Inflammatory macrophage (primary cell): ENCODE results near the gene EVL.
A peak's percentile ranks its signal among the peaks of the same experiment; 100 is the strongest.
"Not testable (repeated sequence)": the region's sequence is repeated elsewhere in the genome, so short reads cannot be mapped to it uniquely, and the experiment has no call there.

ENCODE experiments used
- DNase-seq, 2 donors: peaks; one replicate each; pipeline ENCODE4 v3.0.0-alpha.2; 2020 to 2022

Gene EVL

DNA sequence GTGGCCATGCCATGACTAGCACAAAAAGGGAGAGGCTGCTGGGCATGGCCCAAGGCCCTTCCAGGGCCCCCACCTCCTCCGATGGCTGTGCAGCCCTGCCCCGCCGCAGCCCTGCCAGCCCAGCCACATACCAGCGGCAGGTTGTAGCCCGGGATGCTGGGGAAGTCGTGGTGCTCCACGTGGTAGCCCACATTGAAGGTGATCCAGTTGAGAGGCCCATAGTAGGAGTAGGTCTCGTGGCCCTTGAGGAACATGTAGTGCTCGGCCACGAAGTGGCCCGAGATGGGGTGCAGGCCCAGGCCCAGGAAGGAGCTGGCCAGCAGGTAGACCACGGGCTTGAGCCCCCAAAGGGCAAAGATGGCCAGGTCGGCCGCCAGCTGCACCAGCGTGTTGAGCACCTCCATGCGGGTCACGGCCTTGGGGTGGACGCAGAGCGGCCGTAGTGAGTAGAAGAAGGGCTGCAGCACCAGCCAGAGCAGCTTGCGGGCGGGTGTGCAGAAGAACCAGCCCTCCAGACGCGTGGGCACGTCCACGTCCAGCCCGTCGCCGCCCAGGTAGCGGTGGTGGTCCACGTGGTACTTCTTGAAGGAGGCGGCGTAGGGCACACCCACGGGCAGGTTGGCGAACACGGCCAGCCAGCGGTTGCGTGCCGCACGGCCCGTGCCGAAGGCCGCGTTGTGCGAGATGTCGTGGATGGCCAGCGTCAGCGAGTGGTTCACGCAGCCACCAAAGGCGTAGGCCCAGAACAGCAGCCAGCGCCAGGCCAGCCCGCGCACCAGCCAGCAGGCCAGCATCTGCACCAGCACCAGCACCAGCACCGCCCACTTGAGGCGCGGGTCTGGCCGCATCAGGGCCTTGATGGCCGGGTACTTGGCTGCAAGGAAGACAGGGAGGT, 83.9 kb downstream of the EVL start:
- no peak for DNase-seq

DNA sequence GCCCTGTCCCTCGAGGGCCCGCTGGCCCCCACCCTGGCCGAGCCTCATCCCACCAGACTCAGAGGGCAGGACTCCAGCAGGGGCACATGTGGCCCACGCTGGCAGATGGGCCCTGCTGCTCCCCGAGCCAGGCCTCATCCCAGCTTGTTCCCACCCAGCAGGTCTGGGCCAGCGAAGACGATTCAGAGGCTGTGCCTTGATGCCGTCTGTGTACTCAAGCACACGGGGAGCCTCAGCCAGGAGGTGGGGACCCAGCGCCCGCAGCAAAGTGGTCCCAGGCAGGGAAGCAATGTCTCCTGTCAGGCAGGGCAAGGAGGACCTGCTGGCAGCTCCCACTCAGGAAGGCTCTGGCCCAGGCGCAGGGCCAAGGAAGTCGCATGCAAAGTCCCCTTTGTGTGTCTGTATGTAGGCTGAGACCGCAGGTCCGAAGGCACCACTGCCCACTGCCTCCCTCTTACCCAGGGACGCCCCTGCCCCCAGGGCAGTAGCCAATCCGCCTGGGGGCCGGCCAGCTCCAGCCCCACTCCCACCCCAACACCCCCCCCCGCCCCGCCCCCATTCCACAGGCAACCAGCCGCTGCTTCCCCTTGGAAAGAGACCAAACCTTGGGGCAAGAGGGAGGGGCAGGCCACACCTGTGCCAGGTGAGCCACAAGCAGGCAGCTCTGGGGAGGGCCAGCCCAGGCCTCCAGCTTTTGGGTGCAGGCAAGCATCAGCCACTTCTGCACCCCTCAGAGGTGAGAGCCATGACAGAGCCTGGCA, 84.8 kb downstream of the EVL start:
- no peak for DNase-seq

DNA sequence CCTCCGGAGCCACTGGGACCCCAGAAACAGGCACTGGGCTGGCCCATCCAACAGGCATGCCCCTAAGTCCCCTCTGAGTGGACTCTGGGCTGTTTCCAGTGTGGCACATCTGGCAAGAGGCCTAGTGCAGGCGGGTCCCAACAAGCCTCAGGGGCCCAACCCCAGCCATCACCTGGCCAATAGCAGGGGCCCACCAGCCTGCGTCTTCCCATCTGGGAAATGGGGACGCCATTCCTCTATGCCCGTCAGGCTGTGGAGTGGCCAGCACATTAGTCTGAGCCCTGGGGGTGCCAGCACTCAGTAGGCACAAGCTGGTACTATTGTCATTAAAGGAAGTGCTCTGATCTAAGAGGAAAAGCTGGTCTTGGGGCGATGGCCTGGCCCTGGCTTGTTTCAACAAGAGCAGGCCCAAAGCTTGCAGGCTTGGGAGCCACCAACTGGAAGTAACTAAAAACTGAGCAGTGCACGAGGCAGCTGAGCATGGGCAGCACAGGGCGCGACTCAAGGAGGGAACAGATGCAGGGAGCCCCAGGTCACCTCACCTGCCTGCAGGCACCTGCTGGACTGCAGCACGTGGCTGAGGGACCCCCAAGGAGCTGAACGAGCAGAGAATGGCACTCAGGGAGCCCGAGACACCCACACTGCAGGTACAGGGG, 85.8 kb downstream of the EVL start:
- peak in 1 of 2 donors; percentile 17 for DNase-seq

DNA sequence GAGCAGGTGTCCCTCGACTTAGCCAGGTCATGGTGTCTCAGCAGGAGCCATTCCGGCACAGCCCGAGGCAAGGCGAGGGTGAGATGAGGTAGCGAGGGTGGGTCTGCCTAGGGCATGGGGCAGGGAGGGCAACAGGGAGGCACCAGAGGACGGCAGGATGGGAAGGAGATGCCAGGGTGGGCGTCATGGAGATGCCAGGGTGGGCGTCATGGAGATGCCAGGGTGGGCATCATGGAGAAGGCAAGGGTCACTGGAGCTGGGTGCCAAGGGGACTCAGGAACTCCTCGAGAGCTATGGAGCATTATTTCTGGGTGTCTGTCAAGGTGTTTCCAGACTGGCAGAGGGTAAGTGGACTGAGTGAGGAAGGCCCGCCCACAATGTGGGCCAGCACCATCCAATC, 86.9 kb downstream of the EVL start:
- DNase-seq, result no peak

DNA sequence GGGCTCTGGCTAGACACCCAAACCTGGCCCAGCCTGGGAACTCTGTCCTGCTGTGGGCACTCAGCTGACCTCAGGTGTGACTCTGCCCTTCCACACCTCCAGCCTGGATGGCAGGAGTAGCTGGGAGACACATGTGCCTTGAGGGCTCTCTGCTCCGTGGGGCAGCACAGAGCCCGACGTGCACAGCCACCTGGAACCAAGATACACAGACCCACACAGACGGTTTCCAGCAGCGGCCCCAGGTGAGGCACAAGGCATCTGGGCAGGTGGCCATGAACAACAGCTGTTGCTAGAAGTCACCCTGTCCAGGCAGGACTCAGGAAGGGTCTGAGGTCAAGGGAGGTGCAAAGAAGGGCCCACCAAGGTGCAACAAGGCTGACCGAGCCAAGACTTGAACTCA, 88.3 kb downstream of the EVL start:
- no peak for DNase-seq

DNA sequence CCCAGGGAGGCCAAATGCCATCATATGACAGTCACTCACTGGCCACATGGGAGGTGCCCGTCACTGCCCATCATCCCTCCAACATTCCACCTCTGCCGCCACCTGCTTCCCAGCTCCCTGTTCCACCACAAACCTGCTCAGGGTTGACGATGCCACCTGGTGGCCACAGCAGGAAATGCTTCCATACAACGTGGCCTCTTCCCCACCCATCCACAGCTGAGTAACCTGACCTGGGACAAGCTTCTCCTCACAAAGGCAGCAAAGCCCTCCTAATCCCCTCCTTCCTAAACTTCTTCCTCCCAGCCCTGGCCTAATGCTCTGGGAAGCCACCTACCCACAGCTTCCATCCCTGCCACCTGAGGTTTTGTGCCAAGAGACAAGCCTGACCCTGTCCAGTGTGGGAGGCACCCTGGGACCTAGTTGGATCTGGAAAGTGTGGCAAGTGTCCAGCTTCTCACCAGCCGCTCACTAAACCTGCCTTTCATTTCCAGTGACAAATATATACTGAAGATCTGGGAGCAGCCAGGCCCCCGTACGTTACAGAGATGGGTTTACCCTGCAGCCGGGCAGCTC, 89.9 kb downstream of the EVL start:
- peak in 1 of 2 donors; percentile 34 for DNase-seq

DNA sequence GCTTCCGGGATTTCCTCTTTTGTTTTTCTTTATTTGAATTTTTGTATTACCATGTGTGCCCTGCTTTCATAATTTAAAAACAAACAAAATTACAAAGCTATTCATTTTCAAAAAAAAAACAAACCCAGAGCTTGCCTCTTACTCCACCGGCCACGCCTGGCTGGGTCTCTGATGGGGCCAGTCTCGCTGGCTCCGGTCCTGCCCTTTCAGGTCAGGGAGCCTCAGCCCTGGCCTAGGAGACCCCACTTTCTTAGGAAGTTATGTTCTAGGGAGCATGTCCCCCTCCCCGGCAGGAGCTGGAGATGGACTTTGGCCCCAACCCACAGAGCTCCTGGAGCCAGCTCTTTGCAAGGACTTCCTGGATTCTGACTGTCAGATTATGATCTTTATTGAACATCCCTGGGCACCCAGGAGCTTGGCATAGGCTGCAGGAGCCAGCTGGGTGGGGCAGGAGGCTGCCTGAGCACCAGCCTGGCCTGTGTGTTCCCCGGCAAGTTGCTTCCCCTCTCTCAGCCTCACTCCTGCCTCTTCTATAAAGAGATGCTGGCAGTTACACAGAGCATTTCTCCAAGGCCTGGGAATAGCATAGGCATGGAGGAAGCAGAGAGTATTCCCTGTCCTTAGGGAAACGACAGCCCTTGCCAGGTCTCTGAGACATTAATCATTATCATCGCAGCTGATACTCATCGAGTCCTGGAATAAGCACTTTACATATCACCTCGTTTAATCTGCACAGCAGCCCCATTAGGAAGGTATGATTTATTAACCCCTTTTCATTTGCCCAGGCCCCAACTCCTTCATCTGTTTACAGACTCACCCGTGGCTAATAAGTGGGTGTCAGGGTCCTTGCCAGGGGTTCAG, 90.8 kb downstream of the EVL start:
- no peak for DNase-seq

DNA sequence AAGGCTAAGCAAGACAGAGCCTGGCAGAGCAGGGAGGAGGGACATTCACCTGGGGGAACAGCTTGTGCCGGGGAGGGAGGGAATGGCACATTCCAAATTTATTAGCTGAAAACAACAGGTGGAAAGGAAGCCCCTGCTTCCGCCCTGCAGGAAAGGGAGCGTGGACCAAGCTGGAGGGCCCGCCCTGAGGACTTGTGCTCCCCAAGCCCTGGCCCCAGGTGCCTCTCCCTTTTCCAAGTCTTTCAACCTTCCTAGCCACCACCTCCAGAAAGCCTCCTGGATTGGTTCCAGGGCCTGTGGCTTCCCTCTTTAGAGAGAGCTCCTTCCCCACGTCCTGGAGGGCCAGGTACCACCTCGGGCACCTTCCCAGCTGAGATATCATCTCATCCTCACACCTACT, 91.6 kb downstream of the EVL start:
- no peak for DNase-seq

DNA sequence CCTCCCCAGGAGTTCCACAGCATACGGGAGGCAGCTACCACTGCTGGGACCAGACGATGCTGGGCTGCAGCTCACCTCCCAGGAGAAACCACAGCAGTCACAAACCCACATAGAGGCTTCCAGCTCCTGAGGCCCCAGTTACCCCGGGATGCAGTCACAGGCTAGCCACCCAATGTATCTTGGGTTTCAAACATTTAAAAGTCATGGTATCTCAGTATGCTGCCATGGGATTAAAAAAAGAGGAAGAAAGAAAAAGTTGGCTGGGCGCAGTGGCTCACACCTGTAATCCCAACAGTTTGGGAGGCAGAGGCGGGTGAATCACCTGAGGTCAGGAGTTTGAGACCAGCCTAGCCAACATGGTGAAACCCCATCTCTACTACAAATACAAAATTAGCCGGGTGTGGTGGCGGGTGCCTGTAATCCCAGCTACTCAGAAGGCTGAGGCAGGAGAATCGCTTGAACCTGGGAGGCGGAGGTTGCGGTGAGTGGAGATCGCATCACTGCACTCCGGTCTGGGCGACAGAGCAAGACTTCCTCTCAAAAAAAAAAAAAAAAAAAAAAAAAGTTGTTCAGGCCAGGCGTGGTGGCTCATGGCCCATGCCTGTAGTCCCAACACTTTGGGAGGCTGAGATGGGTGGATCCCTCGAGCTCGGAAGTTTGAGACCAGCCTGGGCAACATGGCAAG, 92.5 kb downstream of the EVL start:
- not testable (repeated sequence) for DNase-seq

DNA sequence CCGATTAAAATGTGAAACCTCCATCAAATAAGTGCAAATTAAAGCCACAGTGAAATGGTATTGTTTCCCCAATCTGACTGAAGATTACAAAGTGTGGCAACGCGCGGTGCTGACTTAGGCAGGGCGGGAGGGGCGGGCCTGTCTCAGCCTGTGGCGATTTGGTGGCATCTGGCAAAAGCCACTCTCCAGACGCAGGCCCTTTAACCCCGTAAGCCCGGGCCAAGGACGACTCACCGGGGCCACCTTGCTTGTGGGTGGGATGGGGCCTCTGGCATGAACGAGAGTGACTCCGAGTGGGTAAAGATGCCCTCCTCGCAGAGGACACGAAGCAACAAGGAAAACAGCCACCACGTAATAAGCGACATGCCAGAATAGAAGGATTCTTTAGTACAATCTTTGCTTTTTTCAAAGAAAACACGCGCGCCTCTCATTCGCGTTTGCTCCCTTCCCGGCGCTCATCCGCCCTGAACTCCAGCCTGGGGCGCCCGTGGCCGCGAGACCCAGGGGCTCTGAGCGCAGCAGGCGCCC, 93.4 kb downstream of the EVL start:
- no peak for DNase-seq

DNA sequence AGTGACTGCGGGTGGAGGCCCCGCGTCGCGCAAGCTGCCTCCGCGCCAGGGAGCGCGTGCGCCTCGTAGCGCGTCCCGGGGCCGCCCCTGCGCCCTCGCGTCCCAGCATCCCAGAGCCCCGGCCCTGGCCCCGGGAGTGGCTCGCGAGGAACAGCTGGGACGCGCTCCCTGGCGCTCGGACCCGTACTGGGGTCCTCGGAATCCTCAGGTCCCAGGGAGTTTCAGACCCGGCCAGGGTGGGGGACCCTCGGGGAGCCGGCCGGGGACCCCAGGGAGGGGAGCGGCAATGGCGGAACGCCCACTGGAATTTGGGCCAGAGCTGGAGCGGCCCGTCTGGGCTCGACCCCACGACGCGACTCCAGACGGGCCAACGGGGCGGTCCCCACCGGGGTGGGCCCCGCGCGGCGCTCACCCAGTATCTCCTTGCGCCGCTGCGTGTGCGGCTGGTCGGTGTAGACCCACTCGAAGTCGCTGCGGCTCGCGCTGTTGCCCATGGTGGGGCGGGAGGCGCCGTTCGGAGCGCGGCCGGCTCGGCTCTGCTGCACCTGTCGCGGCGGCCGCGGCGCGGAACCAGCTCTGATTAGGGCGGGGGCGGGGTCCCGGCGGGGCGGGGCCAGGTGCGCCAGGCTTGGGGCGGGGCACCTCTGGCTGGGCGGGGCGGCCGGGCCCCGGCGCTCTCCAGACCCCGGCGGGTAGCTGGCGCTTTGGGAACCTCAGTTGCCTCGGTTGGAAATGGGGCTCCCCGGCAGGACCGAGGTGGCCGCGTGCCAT, 94.1 kb downstream of the EVL start, which contains the start of gene DEGS2:
Gene DEGS2 (minus strand): TSS at position 552 of the 771 bp plus-strand sequence. CDS start 58 bp downstream, at position 494.
- DNase-seq, result no peak

DNA sequence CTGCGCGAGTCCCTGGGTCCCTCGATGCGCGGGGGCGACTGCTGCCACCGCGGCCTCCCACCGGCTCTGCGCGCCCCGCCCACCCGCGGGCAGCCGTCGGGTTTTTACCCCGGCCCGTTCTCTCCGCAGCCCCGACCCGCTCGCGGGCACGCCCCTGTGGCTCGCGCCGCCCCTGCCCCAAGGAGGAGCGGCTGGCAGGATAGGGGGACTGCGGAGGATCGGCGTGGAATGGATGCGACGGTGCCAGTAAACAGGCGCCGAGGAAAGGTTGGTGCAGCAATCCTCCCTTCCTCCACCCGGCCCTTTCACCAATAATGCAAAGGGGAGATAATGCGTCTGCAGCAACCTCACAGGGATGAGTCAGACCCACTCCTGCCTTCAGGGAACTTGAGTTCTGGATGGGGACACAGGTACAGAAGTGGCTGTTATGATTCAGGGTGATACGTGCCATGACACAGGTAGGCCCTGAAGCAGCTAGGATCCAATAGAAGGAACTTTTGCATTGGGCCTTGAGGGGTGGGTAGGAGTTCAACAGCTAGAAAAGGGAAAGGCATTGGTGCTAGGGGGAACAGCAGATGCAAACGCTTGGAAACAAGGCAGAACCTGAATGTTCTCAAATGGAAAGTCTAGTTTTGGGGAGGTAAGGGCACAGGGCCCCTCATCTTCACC, 94.8 kb downstream of the EVL start:
- DNase-seq, result no peak

DNA sequence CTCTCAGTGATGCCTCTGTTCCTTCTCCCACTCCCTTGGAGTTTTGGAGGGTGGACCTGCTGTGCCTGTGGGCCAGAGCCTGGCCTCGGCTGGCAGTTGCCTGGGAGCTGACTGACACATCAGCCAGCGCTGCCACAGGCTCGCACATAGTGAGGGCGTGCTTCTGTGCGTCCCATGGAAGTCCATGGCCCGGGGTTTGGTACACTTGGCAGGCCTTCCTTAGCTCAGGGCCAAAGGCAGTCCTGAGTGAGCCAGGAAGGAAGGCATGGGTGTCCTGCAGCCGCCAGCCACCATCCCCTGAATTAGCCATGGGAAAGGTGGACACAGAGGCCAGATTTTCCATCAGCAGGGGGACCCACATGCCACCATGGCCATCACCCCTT, 95.3 kb downstream of the EVL start:
- DNase-seq, result no peak

DNA sequence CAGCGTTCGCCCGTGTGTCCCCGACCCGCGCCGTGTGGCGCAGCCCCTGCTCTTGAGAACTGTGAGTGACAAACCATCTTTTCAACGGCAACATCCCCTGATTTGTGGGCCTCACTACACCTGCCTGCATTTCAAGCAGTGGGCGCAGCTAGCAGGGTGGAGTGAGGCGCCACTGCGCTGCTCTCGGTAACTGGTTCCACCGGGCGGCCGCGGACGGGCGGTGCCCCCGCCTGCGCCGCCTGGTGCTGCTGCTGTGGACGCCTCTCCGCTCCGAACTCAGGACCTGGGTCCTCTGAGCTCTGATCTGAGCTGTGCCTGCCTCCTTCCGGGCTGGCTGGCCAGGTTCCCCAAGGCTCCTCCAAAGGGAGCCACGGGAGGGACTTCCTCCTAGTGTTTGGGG, 100.2 kb downstream of the EVL start:
- no peak for DNase-seq

DNA sequence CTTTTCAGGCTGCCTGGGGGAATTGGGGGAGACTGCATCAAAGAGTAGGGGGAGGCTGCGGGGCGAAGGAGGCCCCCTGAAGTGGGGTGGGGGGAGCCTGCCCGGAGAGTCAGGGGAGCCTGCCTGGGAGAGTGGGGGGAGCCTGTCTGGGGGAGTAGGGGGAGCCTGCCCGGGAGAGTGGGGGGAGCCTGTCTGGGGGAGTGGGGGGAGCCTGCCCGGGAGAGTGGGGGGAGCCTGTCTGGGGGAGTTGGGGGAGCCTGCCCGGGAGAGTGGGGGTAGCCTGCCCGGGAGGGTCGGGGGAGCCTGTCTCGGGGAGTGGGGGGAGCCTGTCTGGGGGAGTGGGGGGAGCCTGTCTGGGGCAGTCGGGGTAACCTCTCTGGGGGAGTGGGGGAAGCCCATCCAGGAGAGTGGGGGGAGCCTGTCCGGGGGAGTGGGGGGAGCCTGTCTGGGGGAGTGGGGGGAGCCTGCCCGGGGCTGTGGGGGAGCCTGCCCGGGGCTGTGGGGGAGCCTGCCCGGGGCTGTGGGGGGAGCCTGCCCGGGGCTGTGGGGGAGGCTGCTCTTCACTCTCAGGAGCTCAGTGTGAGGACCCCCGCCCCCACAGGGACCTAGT, 100.7 kb downstream of the EVL start:
- no peak for DNase-seq

DNA sequence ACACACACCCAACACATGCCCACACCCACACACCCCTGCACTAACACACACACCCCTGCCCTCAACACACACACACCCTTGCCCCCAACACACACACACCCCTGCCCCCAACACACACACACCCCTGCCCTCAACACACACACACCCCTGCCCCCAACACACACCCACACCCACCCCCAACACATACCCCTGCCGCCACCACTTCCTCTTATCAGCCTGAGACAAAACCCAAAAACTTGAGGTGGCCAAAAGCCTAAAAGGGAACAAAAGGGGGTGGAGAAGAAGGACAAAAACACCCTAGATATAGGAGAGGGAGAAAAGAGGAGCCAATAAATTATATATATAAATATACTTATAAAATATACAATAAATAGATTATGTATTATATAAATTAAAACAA, 103.3 kb downstream of the EVL start:
- peak in 1 of 2 donors; percentile 24 for DNase-seq

DNA sequence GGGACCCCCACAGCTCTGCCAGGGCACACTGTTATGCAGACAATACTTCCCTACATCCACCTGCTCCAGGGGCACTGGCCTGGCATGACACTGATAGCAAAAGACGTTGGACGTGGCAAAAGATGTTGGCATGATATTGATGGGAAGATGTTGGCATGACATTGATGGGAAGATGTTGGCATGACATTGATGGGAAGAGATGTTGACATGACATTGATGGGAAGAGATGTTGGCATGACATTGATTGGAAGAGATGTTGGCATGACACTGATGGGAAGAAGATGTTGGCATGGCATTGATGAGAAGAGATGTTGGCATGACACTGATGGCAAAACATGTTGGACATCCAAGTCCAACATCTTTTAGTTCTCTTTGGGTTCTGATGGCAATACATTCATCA, 105.7 kb downstream of the EVL start:
- no peak for DNase-seq

DNA sequence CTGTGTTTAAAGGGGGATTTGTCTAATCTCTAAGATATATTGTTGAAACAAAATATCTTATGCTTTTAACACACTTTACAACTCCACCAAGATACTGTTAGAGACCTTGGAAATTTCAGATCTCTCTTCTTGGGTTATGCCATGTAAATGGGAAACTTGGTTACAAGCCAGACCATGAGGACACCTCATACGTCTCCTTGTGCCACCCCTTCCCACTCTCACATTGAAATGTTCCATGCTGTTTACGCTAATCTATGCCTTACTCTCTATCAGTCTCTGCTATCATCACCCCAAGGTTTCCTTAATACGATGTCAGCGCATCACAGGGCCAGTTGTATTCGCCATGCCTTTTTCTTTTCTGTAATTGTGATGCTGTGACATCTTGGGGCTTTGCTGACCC, 107.6 kb downstream of the EVL start:
- no peak for DNase-seq

DNA sequence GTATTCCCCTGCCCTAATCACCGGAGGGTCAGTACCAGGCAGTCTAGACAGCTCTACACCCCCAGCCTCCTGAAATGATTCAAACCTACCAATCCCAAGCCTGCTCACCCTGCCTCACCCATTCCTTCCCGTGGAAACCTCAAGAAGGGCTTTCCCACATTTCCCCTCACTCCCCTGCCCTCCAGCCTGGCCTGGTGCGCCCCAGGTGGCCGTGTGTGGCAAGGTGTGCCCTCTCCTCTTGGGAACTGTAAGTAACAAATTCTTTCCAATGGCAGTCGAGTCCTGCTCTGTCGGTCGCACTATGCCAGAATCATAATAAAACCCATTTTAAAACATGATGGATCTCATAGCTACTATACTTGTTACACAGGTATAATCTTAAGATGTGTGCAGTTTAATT, 108.1 kb downstream of the EVL start:
- DNase-seq, result no peak
